ENCODE results near the gene ZNF611. TPM values are rescaled to one million over a fixed set of nuclear protein-coding genes. Genes with fewer than 3 reads are reported as not detected.
"Not testable (repeated sequence)": the region's sequence is repeated elsewhere in the genome, so short reads cannot be mapped to it uniquely, and the experiment has no call there.

ZNF611 gene
- total RNA-seq, 6 experiments from 2014 or later, result 3.3 to 5.4 (median 3.9) TPM

GRCh38 chr19:52724701-52725514, 9.9 kb downstream of the ZNF611 start:
- TF ChIP-seq CTCF (IDR thresholded peaks at IDR 0.05), result no peak
- TF ChIP-seq POLR2A (IDR thresholded peaks at IDR 0.05), result no peak
- 90% methylated on average over 20 of the region's 23 CpGs for WGBS (ENCODE audit: insufficient coverage, low coverage, low lambda C conversion rate, missing lambda C conversion rate)
- intact Hi-C loops (cut with DNase I), result no loop called here
- Histone ChIP-seq H3K36me3 (peaks cover 0 to 6% (median 0%) of the 10 kb centered on the region in 4 donors), H3K27me3 (no peaks in the 10 kb centered on the region), H3K4me3 (no peak overlapping the region), H3K9me3 (no peaks in the 10 kb centered on the region), H3K27ac (no peak overlapping the region), H3K4me1 (no peaks in the 10 kb centered on the region)
- ATAC-seq, result no peak
- no peak for DNase-seq

GRCh38 chr19:52723907-52724598, 10.8 kb downstream of the ZNF611 start:
- ATAC-seq; H3K27ac ChIP-seq; H3K36me3 ChIP-seq; H3K4me3 ChIP-seq; intact Hi-C loops (cut with DNase I); DNase-seq; H3K27me3 ChIP-seq; H3K4me1 ChIP-seq; H3K9me3 ChIP-seq: not testable (repeated sequence)
- WGBS (ENCODE audit: insufficient coverage, low coverage, low lambda C conversion rate, missing lambda C conversion rate), result 75% methylated on average over 7 of the region's 9 CpGs

GRCh38 chr19:52722062-52723003, 12.5 kb downstream of the ZNF611 start:
- WGBS (ENCODE audit: insufficient coverage, low coverage, low lambda C conversion rate, missing lambda C conversion rate), result 87% methylated on average over 7 of the region's 7 CpGs
- intact Hi-C loops (cut with DNase I), result no loop called here
- Histone ChIP-seq H3K4me3 (no peak overlapping the region), H3K36me3 (peaks cover 0 to under 1% (median 0%) of the 10 kb centered on the region in 4 donors), H3K4me1 (no peaks in the 10 kb centered on the region), H3K9me3 (no peaks in the 10 kb centered on the region), H3K27ac (no peak overlapping the region), H3K27me3 (no peaks in the 10 kb centered on the region)
- ATAC-seq, result no peak
- no peak for DNase-seq
- TF ChIP-seq CTCF (IDR thresholded peaks at IDR 0.05) (no peak), POLR2A (IDR thresholded peaks at IDR 0.05) (no peak)

- 100% methylated on average over 1 of the region's 21 CpGs for WGBS (ENCODE audit: insufficient coverage, low coverage, low lambda C conversion rate, missing lambda C conversion rate)
- DNase-seq; H3K4me3 ChIP-seq; ATAC-seq; H3K36me3 ChIP-seq; H3K27ac ChIP-seq; H3K9me3 ChIP-seq; H3K4me1 ChIP-seq; H3K27me3 ChIP-seq; intact Hi-C loops (cut with DNase I): not testable (repeated sequence)
These were observed 14.3 kb downstream of the ZNF611 start for GRCh38 chr19:52720541-52720940.

GRCh38 chr19:52716522-52716921, 18.3 kb downstream of the ZNF611 start:
- no peak for ATAC-seq
- H3K4me3 ChIP-seq, result no peak overlapping the region
- peaks cover 0 to 3% (median 0%) of the 10 kb centered on the region in 4 donors for H3K36me3 ChIP-seq
- H3K9me3 ChIP-seq, result no peaks in the 10 kb centered on the region
- no peak overlapping the region for H3K27ac ChIP-seq
- WGBS (ENCODE audit: insufficient coverage, low coverage, low lambda C conversion rate, missing lambda C conversion rate), result 100% methylated on average over 1 of the region's 1 CpG
- TF ChIP-seq POLR2A (IDR thresholded peaks at IDR 0.05), result no peak
- DNase-seq, result no peak
- no peaks in the 10 kb centered on the region for H3K4me1 ChIP-seq
- H3K27me3 ChIP-seq, result no peaks in the 10 kb centered on the region
- intact Hi-C loops (cut with DNase I), result no loop called here

- H3K4me1 ChIP-seq; intact Hi-C loops (cut with DNase I); H3K36me3 ChIP-seq; ATAC-seq; DNase-seq; H3K27me3 ChIP-seq; H3K4me3 ChIP-seq; H3K9me3 ChIP-seq; H3K27ac ChIP-seq: not testable (repeated sequence)
- 24% methylated on average over 3 of the region's 4 CpGs for WGBS (ENCODE audit: insufficient coverage, low coverage, low lambda C conversion rate, missing lambda C conversion rate)
These were observed 18.9 kb downstream of the ZNF611 start for GRCh38 chr19:52715902-52716301.

GRCh38 chr19:52715330-52715729, 19.5 kb downstream of the ZNF611 start:
- H3K9me3 ChIP-seq; H3K36me3 ChIP-seq; H3K4me1 ChIP-seq; H3K4me3 ChIP-seq; ATAC-seq; H3K27ac ChIP-seq; intact Hi-C loops (cut with DNase I); DNase-seq; H3K27me3 ChIP-seq: not testable (repeated sequence)
- 82% methylated on average over 5 of the region's 5 CpGs for WGBS (ENCODE audit: insufficient coverage, low coverage, low lambda C conversion rate, missing lambda C conversion rate)

GRCh38 chr19:52713051-52713450, 21.8 kb downstream of the ZNF611 start:
- H3K4me3 ChIP-seq; DNase-seq; H3K9me3 ChIP-seq; H3K27ac ChIP-seq; intact Hi-C loops (cut with DNase I); H3K27me3 ChIP-seq; H3K4me1 ChIP-seq; ATAC-seq: not testable (repeated sequence)
- H3K36me3 ChIP-seq, result peaks cover 0 to 12% (median 0%) of the 10 kb centered on the region in 4 donors
- 100% methylated on average over 1 of the region's 2 CpGs for WGBS (ENCODE audit: insufficient coverage, low coverage, low lambda C conversion rate, missing lambda C conversion rate)

Measured in right lobe of liver (tissue), 6 donors.